SK-N-SH (cell line): ENCODE results near the gene DTX2. TPM values are rescaled to one million over a fixed set of nuclear protein-coding genes. Genes with fewer than 3 reads are reported as not detected.
A peak's percentile ranks its signal among the peaks of the same experiment; 100 is the strongest.
"Not testable (repeated sequence)": the region's sequence is repeated elsewhere in the genome, so short reads cannot be mapped to it uniquely, and the experiment has no call there.

Source experiments
- CTCF ChIA-PET: fragments of 300-600, 350-600 bp; formaldehyde crosslinking; extraction: SDS; loops from one replicate; lab custom pipeline; 2021; lab: Yijun Ruan, JAX
- POLR2A ChIA-PET: fragments of 350-600 bp; sonication (Branson Sonifier 250); formaldehyde crosslinking; extraction: SDS; loops from one replicate; lab custom pipeline; 2020; ENCODE audit warnings: antibody characterized with exemption, inconsistent platforms; lab: Yijun Ruan, JAX
- DNase-seq: peaks from one replicate; pipeline ENCODE4 v3.0.0; 2012
- H2AFZ ChIP-seq: fragments of 200-600 bp; sonication (generic); 2 replicates; pipeline ENCODE4 v1.8.1; 2016; ENCODE audit warnings: antibody characterized with exemption, mild to moderate bottlenecking, low read depth
- H3F3A ChIP-seq: fragments of 200-600 bp; sonication (generic); replicated peaks from 2 replicates; pipeline ENCODE3; 2016; ENCODE audit warnings: antibody characterized with exemption, mild to moderate bottlenecking; ENCODE audit not compliant: insufficient read depth
- H3K27ac ChIP-seq, 2 experiments: fragments of 200-500 bp in 1 of 2; fragments of 200-600 bp in 1 of 2; sonication (Bioruptor generic) in 1 of 2; sonication (generic), shearing (Covaris generic) in 1 of 2; 2 replicates each; pipeline versions ENCODE4 v1.5.1 to v1.6.1; 2014 to 2016; ENCODE audit warnings: low read depth in 2 of 2, inconsistent platforms in 1 of 2, low read length in 1 of 2, mild to moderate bottlenecking in 1 of 2, mixed read lengths in 1 of 2
- H3K27me3 ChIP-seq: fragments of 200-600 bp; sonication (generic), shearing (Covaris generic); 2 replicates; pipeline ENCODE4 v1.6.1; 2016; ENCODE audit warnings: mixed run types; ENCODE audit not compliant: insufficient read depth
- H3K36me3 ChIP-seq, 2 experiments: fragments of 200-500 bp in 1 of 2; fragments of 200-600 bp in 1 of 2; sonication (Bioruptor generic) in 1 of 2; sonication (generic) in 1 of 2; replicated peaks in 1 of 2; 2 replicates each; pipeline versions ENCODE3 to v1.5.1; 2014 to 2016; ENCODE audit warnings: low read length in 1 of 2, mild to moderate bottlenecking in 1 of 2; ENCODE audit not compliant: insufficient read depth in 2 of 2, control insufficient read depth in 1 of 2
- H3K4me1 ChIP-seq, 2 experiments: fragments of 200-500 bp in 1 of 2; fragments of 200-600 bp in 1 of 2; sonication (Bioruptor generic) in 1 of 2; sonication (generic), shearing (Covaris generic) in 1 of 2; 2 replicates each; pipeline versions ENCODE4 v1.5.1 to v1.6.1; 2014 to 2016; ENCODE audit warnings: low read depth in 1 of 2, low read length in 1 of 2, mixed run types in 1 of 2; ENCODE audit not compliant: insufficient read depth in 2 of 2, control insufficient read depth in 1 of 2
- H3K4me2 ChIP-seq: fragments of 200-600 bp; sonication (generic), shearing (Covaris generic); 2 replicates; pipeline ENCODE4 v1.6.1; 2017; ENCODE audit warnings: mixed run types
- H3K4me3 ChIP-seq, 2 experiments: fragments of 200-500 bp in 1 of 2; fragments of 200-600 bp in 1 of 2; sonication (Bioruptor generic) in 1 of 2; sonication (generic), shearing (Covaris generic) in 1 of 2; 2 replicates each; pipeline versions ENCODE4 v1.5.1 to v1.8.1; 2014 to 2016; ENCODE audit warnings: low read depth in 2 of 2, inconsistent platforms in 1 of 2, low read length in 1 of 2, mild to moderate bottlenecking in 1 of 2, mixed read lengths in 1 of 2, moderate library complexity in 1 of 2
- H3K79me2 ChIP-seq: fragments of 200-600 bp; sonication (generic); 2 replicates; pipeline ENCODE4 v1.8.1; 2017; ENCODE audit warnings: mild to moderate bottlenecking; ENCODE audit not compliant: insufficient read depth
- H3K9ac ChIP-seq: fragments of 200-600 bp; sonication (generic); 2 replicates; pipeline ENCODE4 v1.6.1; 2017; ENCODE audit warnings: mixed run types
- H3K9me2 ChIP-seq: fragments of 200-600 bp; sonication (generic); 2 replicates; pipeline ENCODE4 v1.6.1; 2017; ENCODE audit warnings: mixed run types
- H3K9me3 ChIP-seq: fragments of 200-600 bp; sonication (generic); 2 replicates; pipeline ENCODE4 v1.6.1; 2017; ENCODE audit warnings: mixed run types, mild to moderate bottlenecking, moderate library complexity
- H4K20me1 ChIP-seq: fragments of 200-600 bp; sonication (generic); 2 replicates; pipeline ENCODE4 v1.6.1; 2017; ENCODE audit warnings: mild to moderate bottlenecking, mixed run types; ENCODE audit not compliant: insufficient read depth
- CTCF ChIP-seq: fragments of 200-600 bp; sonication (generic); IDR thresholded peaks from 2 replicates; pipeline ENCODE4 v1.6.1; 2017; ENCODE audit warnings: antibody characterized with exemption, mild to moderate bottlenecking, moderate library complexity
- EZH2phosphoT487 ChIP-seq: fragments of 200-600 bp; sonication (generic); IDR thresholded peaks from 2 replicates; pipeline ENCODE4 v1.6.1; 2017; ENCODE audit warnings: low read depth, mixed run types, mild to moderate bottlenecking, antibody characterized with exemption, moderate library complexity, borderline replicate concordance
- FOXJ3 ChIP-seq: sonication (generic); formaldehyde crosslinking; IDR thresholded peaks from 2 replicates; pipeline ENCODE4 v1.5.1; 2020; ENCODE audit warnings: mild to moderate bottlenecking, missing genetic modification reagents
- MAX ChIP-seq: IDR thresholded peaks from 2 replicates; pipeline ENCODE4 v1.4.0; 2012; ENCODE audit warnings: low read depth
- NRF1 ChIP-seq: IDR thresholded peaks from 2 replicates; pipeline ENCODE4 v1.6.1; 2012; ENCODE audit warnings: low read depth, mild to moderate bottlenecking, low read length
- POLR2AphosphoS5 ChIP-seq: IDR thresholded peaks from 2 replicates; pipeline ENCODE4 v1.6.1; 2012; ENCODE audit warnings: low read depth, low read length
- RAD21 ChIP-seq: IDR thresholded peaks from 2 replicates; pipeline ENCODE4 v1.6.1; 2012; ENCODE audit warnings: mild to moderate bottlenecking, low read length
- SMC3 ChIP-seq: IDR thresholded peaks from 2 replicates; pipeline ENCODE4 v1.6.1; 2012; ENCODE audit warnings: low read depth, low read length, improper control_type of control experiment
- TAF1 ChIP-seq: IDR thresholded peaks from 2 replicates; pipeline ENCODE4 v1.6.1; 2012; ENCODE audit warnings: low read depth, mild to moderate bottlenecking, low read length, moderate library complexity, borderline replicate concordance
- TCF12 ChIP-seq: IDR thresholded peaks from 2 replicates; pipeline ENCODE4 v1.4.0; 2012
- TEAD4 ChIP-seq: IDR thresholded peaks from 2 replicates; pipeline ENCODE4 v1.4.0; 2012; ENCODE audit warnings: mild to moderate bottlenecking, borderline replicate concordance; ENCODE audit not compliant: insufficient read depth
- USF1 ChIP-seq: IDR thresholded peaks from 2 replicates; pipeline ENCODE4 v1.4.0; 2012; ENCODE audit warnings: low read depth, borderline replicate concordance
- ZBTB33 ChIP-seq: IDR thresholded peaks from 2 replicates; pipeline ENCODE4 v1.4.0; 2012; ENCODE audit warnings: low read depth, borderline replicate concordance
- WGBS: methylation state at CpG from one replicate; pipeline ENCODE4 v1.1.6; 2017; ENCODE audit warnings: low lambda C conversion rate; 5-methylcytosine and 5-hydroxymethylcytosine counted together
- polyA plus RNA-seq, 3 experiments: library from polyadenylated mRNA; depleted of rRNA; stranded (reverse); fragments of >200 nt; gene quantifications; 2 replicates each; pipeline ENCODE4 v1.2.3, GENCODE V29; 2012

Gene DTX2
- polyA plus RNA-seq, 1 of the 3 experiments (the other 2 are of a cell fraction): 7.6 TPM

GRCh38 chr7:76430836-76431235, 30.7 kb upstream of the DTX2 start:
- no peaks in the 10 kb centered on the region for H3K9me3 ChIP-seq
- no peak for DNase-seq
- H3K4me2 ChIP-seq: no peak overlapping the region
- no peaks in the 10 kb centered on the region for H3K79me2 ChIP-seq
- no peak overlapping the region for H2AFZ ChIP-seq
- H3K9ac ChIP-seq: no peak overlapping the region
- no peaks in the 10 kb centered on the region for H3K4me1 ChIP-seq
- 89% methylated on average over 3 of the region's 3 CpGs for WGBS
- POLR2A ChIA-PET: no interaction called here
- H3K36me3 ChIP-seq: no peaks in the 10 kb centered on the region
- TF ChIP-seq POLR2AphosphoS5 (no peak), FOXJ3 (CRISPR knock-in tag) (no peak), SMC3 (no peak), ZBTB33 (no peak), USF1 (no peak), TAF1 (no peak), NRF1 (no peak), EZH2phosphoT487 (no peak), TEAD4 (no peak), TCF12 (no peak)
- H3K27me3 ChIP-seq: no peaks in the 10 kb centered on the region
- H3K27ac ChIP-seq: no peak overlapping the region
- no peak overlapping the region for H3K4me3 ChIP-seq
- H3K9me2 ChIP-seq: no peaks in the 10 kb centered on the region
- CTCF ChIA-PET: interaction anchor here (1.0 kb wide), 1 partner anchor 253 kb away, joined by 4 read pairs; no protein-coding TSS in a partner anchor
- no peaks in the 10 kb centered on the region for H3F3A ChIP-seq
- no peaks in the 10 kb centered on the region for H4K20me1 ChIP-seq

- H2AFZ ChIP-seq, H3F3A ChIP-seq, H3K9me3 ChIP-seq, H3K4me3 ChIP-seq, H3K4me2 ChIP-seq, H3K79me2 ChIP-seq, DNase-seq, H3K36me3 ChIP-seq, CTCF ChIA-PET, H3K27ac ChIP-seq, H3K4me1 ChIP-seq, H3K9ac ChIP-seq, H3K27me3 ChIP-seq, H4K20me1 ChIP-seq, H3K9me2 ChIP-seq, POLR2A ChIA-PET: not testable (repeated sequence)
- peak; percentile 78 for TF ChIP-seq CTCF
- peak; percentile 66 for TF ChIP-seq RAD21
- TF ChIP-seq SMC3: peak; percentile 76
- peak; percentile 35; the same call in 1 of the 2 replicates for TF ChIP-seq MAX
- 11% methylated on average over 2 of the region's 2 CpGs for WGBS
Measured at GRCh38 chr7:76437873-76438272, 23.6 kb upstream of the DTX2 start.

- DNase-seq, CTCF ChIA-PET: not testable (repeated sequence)
- 83% methylated on average over 2 of the region's 7 CpGs for WGBS
Measured at GRCh38 chr7:76439120-76439888, 22.2 kb upstream of the DTX2 start.

More at GRCh38 chr7:76439120-76439888, 22.2 kb upstream of the DTX2 start:
- H3K36me3 ChIP-seq, H3K4me2 ChIP-seq, H3K9me3 ChIP-seq, POLR2A ChIA-PET, H3K4me3 ChIP-seq, H3K27me3 ChIP-seq, H3F3A ChIP-seq, H3K9me2 ChIP-seq, H4K20me1 ChIP-seq, H3K79me2 ChIP-seq, H3K4me1 ChIP-seq, H3K9ac ChIP-seq, H2AFZ ChIP-seq, H3K27ac ChIP-seq: not testable (repeated sequence)
